Fibroblast of lung (primary cell): ENCODE data around the gene ADGRB3. TPM values are rescaled to one million over a fixed set of nuclear protein-coding genes. Genes with fewer than 3 reads are reported as not detected.

Source experiments
- DNase-seq, 2 donors: peaks; one replicate each; pipeline versions ENCODE4 v3.0.0 to v3.0.0-alpha.2; 2010; ENCODE audit warnings: low read depth in 2 of 2
- H2AFZ ChIP-seq: 2 replicates; pipeline ENCODE4 v1.5.1; 2012; ENCODE audit warnings: low read length, control low read depth, inconsistent platforms
- H3K27ac ChIP-seq: 2 replicates; pipeline ENCODE4 v1.5.1; 2011; ENCODE audit warnings: low read length, control low read depth; ENCODE audit not compliant: insufficient read depth
- H3K27me3 ChIP-seq: 2 replicates; pipeline ENCODE4 v1.5.1; 2011; ENCODE audit warnings: mild to moderate bottlenecking, low read length; ENCODE audit not compliant: control insufficient read depth, insufficient read depth
- H3K36me3 ChIP-seq: 2 replicates; pipeline ENCODE4 v1.5.1; 2011; ENCODE audit warnings: low read length; ENCODE audit not compliant: control insufficient read depth, insufficient read depth
- H3K4me1 ChIP-seq: 2 replicates; pipeline ENCODE4 v1.5.1; 2011; ENCODE audit warnings: low read length; ENCODE audit not compliant: control insufficient read depth, insufficient read depth; ENCODE audit errors: extremely low read depth
- H3K4me2 ChIP-seq: 2 replicates; pipeline ENCODE4 v1.5.1; 2011; ENCODE audit warnings: low read length, control low read depth; ENCODE audit not compliant: insufficient read depth; ENCODE audit errors: extremely low read depth
- H3K4me3 ChIP-seq, 4 experiments: fragments of 200-600 bp in 1 of 4; sonication (generic) in 1 of 4; replicated peaks in 1 of 4; 2 replicates each; pipeline ENCODE4 v1.5.1; 2011 to 2016; ENCODE audit warnings: low read length in 4 of 4, low read depth in 3 of 4, mild to moderate bottlenecking in 3 of 4, control low read depth in 2 of 4, inconsistent platforms in 1 of 4, mixed read lengths in 1 of 4; ENCODE audit not compliant: insufficient read depth in 1 of 4; ENCODE audit errors: control extremely low read depth in 1 of 4
- H3K79me2 ChIP-seq: 2 replicates; pipeline ENCODE4 v1.5.1; 2012; ENCODE audit warnings: mild to moderate bottlenecking, low read length, inconsistent platforms; ENCODE audit not compliant: control insufficient read depth, insufficient read depth
- H3K9ac ChIP-seq: 2 replicates; pipeline ENCODE4 v1.5.1; 2011; ENCODE audit warnings: mild to moderate bottlenecking, low read length, control low read depth; ENCODE audit not compliant: insufficient read depth
- H3K9me3 ChIP-seq: 2 replicates; pipeline ENCODE4 v1.5.1; 2012; ENCODE audit warnings: low read depth, low read length; ENCODE audit not compliant: control insufficient read depth, insufficient read depth
- H4K20me1 ChIP-seq: 2 replicates; pipeline ENCODE4 v1.5.1; 2011; ENCODE audit warnings: low read length; ENCODE audit not compliant: control insufficient read depth, insufficient read depth; ENCODE audit errors: extremely low read depth
- CTCF ChIP-seq, 2 donors: IDR thresholded peaks in 1 of 2; conservative IDR thresholded peaks in 1 of 2; 1 replicate in 1 of 2; 2 replicates in 1 of 2; pipeline ENCODE4 v1.5.1; 2011 to 2012; ENCODE audit warnings: low read length in 2 of 2, control low read depth in 1 of 2, inconsistent platforms in 1 of 2, low read depth in 1 of 2, mild to moderate bottlenecking in 1 of 2
- EZH2 ChIP-seq: IDR thresholded peaks from 2 replicates; pipeline ENCODE4 v1.5.1; 2012; ENCODE audit warnings: low read length, control low read depth, mild to moderate bottlenecking; ENCODE audit errors: missing control alignments
- polyA plus RNA-seq, 2 donors: library from polyadenylated mRNA; depleted of rRNA in 1 of 2; stranded (reverse) in 1 of 2; unstranded in 1 of 2; fragments of >200 nt; gene quantifications; 2 replicates each; pipeline ENCODE4 v1.2.1, GENCODE V29; 2011 to 2012; ENCODE audit warnings: missing spikeins in 1 of 2
- total RNA-seq: library from RNA; depleted of rRNA; stranded (reverse); fragments of >200 nt; gene quantifications from 2 replicates; pipeline ENCODE4 v1.2.1, GENCODE V29; 2014

The ADGRB3 gene
- total and polyA plus RNA-seq, 2 donors (not counting 1 experiment from before 2014, with no cell fraction given), result 0.33 TPM; not detected in 1

GRCh38 chr6:69303382-69303781 is 668.3 kb downstream of the ADGRB3 start:
- TF ChIP-seq CTCF (conservative IDR thresholded peaks at IDR 0.05 in 1 of 2, IDR thresholded peaks at IDR 0.05 in 1 of 2; ENCODE audit: low read depth in 1 of 2, low read length in 2 of 2) (no peak), EZH2 (no peak)
- Histone ChIP-seq H3K9ac (no peak overlapping the region), H3K27ac (no peak overlapping the region), H3K9me3 (no peaks in the 10 kb centered on the region), H3K4me3 (no peak overlapping the region), H3K79me2 (no peaks in the 10 kb centered on the region), H3K27me3 (no peaks in the 10 kb centered on the region), H3K36me3 (no peaks in the 10 kb centered on the region), H3K4me1 (no peaks in the 10 kb centered on the region), H3K4me2 (no peak overlapping the region), H2AFZ (no peak overlapping the region), H4K20me1 (no peaks in the 10 kb centered on the region)
- no peak for DNase-seq

- Histone ChIP-seq H3K9ac (no peak overlapping the region), H3K27ac (no peak overlapping the region), H3K4me3 (no peak overlapping the region), H3K4me1 (no peaks in the 10 kb centered on the region), H3K79me2 (no peaks in the 10 kb centered on the region), H2AFZ (no peak overlapping the region), H3K4me2 (no peak overlapping the region), H3K27me3 (no peaks in the 10 kb centered on the region), H3K9me3 (no peaks in the 10 kb centered on the region), H4K20me1 (no peaks in the 10 kb centered on the region), H3K36me3 (no peaks in the 10 kb centered on the region)
- DNase-seq, result no peak
- TF ChIP-seq CTCF (conservative IDR thresholded peaks at IDR 0.05 in 1 of 2, IDR thresholded peaks at IDR 0.05 in 1 of 2; ENCODE audit: low read depth in 1 of 2, low read length in 2 of 2), result no peak
- no peak for TF ChIP-seq EZH2
These were observed 670.4 kb downstream of the ADGRB3 start for GRCh38 chr6:69305456-69305855.

- Histone ChIP-seq H3K9ac (no peak overlapping the region), H3K27ac (no peak overlapping the region), H2AFZ (no peak overlapping the region), H3K4me1 (no peaks in the 10 kb centered on the region), H3K9me3 (no peaks in the 10 kb centered on the region), H3K36me3 (no peaks in the 10 kb centered on the region), H3K4me3 (no peak overlapping the region), H3K4me2 (no peak overlapping the region), H3K27me3 (no peaks in the 10 kb centered on the region), H4K20me1 (no peaks in the 10 kb centered on the region), H3K79me2 (no peaks in the 10 kb centered on the region)
- TF ChIP-seq EZH2 (no peak), CTCF (conservative IDR thresholded peaks at IDR 0.05 in 1 of 2, IDR thresholded peaks at IDR 0.05 in 1 of 2; ENCODE audit: low read depth in 1 of 2, low read length in 2 of 2) (no peak)
- no peak for DNase-seq
These were observed 673.5 kb downstream of the ADGRB3 start for GRCh38 chr6:69308584-69308983.
